OCI-M2 (cell line): Measurements from ENCODE around the gene POTEM.
"Not testable (repeated sequence)": the region's sequence is repeated elsewhere in the genome, so short reads cannot be mapped to it uniquely, and the experiment has no call there.

Source experiments
- DNase-seq: peaks from one replicate; lab custom pipeline; 2025; ENCODE audit not compliant: unreplicated experiment; lab: John Stamatoyannopoulos, UW

Gene POTEM

GRCh38 chr14:19036811-19037382 is 69.7 kb downstream of the POTEM start:
- DNase-seq: not testable (repeated sequence)

DNA sequence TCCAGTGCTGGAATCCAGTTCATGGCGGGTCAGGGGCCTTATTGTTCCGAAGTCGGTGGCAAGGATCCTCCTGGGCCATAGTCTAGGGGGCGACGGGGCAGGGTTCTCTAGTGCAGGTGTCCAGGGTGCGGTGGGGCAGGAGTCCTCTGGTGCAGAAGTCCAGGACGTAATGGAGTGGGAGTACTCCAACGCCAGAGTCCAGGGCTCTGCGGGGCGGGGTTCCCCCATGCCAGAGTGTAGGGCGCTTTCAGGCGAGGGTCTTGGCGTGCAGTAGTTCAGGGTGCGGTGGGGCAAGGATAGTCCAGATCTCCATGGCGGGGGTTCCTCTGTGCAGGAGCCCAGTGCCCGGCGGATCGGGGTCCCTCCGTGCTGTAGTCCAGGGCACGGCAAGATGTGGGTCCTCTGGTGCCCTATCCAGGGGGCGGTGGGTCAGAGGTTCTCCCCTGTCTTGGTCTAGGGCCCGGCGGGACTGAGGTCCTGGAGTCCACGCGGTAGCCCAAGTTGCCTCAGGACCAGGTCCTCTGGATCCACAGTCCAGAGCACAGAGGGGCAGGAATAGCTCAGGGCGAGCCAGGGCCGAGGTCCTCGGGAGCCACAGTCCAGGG is 70.9 kb downstream of the POTEM start:
- DNase-seq: not testable (repeated sequence)

- DNase-seq: not testable (repeated sequence)
These were observed 71.6 kb downstream of the POTEM start for GRCh38 chr14:19038785-19039184.

GRCh38 chr14:19043384-19043783 is 76.2 kb downstream of the POTEM start:
- DNase-seq: not testable (repeated sequence)
